C4-2B (cell line): Measurements from ENCODE around the gene OR2M2.

Experiments
- H3K27ac ChIP-seq: fragments of 450-650 bp; 2 replicates; pipeline ENCODE4 v1.5.1; 2017
- ZFX ChIP-seq: fragments of 450-650 bp; IDR thresholded peaks from 2 replicates; pipeline ENCODE4 v1.6.1; 2017
- TF ChIP-seq, protein P1 (sequence below): fragments of 450-650 bp; conservative IDR thresholded peaks from 2 replicates; pipeline ENCODE4 v1.5.1; 2017; ENCODE audit warnings: mild to moderate bottlenecking

OR2M2 gene

DNA sequence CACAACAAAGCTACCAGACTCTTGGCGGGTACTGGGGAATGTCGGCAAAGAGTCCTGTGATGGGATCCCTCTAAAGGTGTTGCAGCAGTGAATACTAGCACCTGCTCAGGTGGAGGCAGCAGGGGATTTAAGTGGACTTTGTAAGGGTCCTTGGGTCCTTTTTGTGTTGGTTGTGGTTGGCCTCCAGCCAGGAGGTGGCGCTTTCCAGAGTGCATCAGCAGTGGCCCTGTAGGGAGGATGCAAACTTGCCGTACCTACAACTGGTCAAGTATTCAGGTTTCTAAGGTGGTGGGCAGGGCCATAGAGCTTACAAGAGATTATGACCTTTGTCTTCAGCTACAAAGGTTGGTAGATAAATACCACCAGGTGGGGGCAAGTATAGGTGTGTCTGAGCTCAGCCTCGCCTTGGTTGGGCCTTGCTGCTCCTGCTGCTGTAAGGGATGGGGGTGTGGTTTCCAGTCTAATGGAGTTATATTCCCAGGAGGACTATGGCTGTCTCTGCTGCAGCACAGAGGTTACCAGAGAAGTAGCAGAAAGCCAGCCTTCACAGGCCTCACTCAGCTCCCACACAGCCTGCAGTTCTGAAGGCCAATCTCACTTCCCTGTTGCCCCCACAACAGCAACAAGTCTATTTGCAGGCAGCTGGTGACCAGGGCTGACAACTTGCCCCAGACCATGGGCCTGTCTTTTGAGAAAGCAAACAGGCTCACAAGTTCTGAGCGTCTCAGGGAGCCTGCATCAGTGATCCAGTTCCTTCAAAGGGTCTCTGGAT lies 22.4 kb upstream of the OR2M2 start:
- no peak for TF ChIP-seq ZFX
- TF ChIP-seq, protein P1, sequence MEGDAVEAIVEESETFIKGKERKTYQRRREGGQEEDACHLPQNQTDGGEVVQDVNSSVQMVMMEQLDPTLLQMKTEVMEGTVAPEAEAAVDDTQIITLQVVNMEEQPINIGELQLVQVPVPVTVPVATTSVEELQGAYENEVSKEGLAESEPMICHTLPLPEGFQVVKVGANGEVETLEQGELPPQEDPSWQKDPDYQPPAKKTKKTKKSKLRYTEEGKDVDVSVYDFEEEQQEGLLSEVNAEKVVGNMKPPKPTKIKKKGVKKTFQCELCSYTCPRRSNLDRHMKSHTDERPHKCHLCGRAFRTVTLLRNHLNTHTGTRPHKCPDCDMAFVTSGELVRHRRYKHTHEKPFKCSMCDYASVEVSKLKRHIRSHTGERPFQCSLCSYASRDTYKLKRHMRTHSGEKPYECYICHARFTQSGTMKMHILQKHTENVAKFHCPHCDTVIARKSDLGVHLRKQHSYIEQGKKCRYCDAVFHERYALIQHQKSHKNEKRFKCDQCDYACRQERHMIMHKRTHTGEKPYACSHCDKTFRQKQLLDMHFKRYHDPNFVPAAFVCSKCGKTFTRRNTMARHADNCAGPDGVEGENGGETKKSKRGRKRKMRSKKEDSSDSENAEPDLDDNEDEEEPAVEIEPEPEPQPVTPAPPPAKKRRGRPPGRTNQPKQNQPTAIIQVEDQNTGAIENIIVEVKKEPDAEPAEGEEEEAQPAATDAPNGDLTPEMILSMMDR, result no peak
- no peak overlapping the region for H3K27ac ChIP-seq

DNA sequence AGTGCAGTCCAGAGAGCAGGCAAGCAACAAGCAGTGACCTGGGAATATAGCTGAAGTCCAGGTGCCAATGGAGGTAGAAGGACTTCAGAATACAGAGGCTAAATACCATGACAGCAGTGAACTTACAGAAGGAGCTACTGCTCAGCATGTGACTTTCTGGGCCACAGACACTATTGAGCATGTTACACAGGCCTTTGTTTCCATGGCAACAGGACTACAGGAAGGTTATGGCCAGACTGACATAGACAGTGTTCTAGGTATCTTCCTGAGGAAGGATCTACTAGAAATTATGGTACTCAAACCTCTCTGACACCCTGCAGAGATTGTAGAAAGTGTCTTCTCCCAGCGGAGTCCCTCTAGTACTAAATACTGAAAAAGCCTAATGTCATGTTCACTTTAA lies 18.7 kb upstream of the OR2M2 start:
- no peak for TF ChIP-seq ZFX
- TF ChIP-seq, protein P1, result no peak
- no peak overlapping the region for H3K27ac ChIP-seq

DNA sequence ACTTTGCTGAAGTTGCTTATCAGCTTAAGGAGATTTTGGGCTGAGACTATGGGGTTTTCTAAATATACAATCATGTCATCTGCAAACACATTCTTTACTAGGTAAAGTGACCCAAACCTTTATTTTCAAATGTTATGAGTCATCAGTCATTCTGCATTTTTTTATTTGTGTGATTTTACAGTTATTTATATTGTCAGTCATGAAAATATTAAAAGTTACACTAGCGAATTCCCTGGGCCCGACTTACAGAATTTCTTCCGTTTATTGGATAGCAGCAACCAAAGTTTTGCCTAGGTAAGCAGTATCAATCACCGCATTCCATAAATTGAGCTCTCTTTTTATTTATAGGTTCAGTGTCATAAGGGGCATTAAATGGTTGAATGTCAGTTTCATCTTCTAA lies 15.9 kb upstream of the OR2M2 start:
- no peak for TF ChIP-seq ZFX
- TF ChIP-seq, protein P1, result no peak
- H3K27ac ChIP-seq, result no peak overlapping the region

DNA sequence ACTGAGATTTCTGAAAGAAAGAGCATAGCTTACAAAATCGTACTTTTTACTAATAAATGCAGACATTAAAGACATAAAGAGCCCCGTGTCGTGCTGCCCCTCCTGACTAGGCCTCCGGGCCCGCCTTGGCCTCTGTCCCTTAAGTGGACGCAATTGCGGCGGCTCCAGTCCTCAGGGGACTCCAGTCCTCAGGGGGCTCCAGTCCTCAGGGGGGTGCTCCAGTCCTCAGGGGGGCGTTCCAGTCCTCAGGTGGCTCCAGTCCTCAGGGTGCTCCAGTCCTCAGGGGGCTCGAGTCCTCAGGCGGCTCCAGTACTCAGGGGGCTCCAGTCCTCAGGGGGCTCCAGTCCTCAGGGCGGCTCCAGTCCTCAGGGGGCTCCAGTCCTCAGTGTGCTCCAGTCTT lies 10.6 kb upstream of the OR2M2 start:
- TF ChIP-seq, protein P1, result no peak
- TF ChIP-seq ZFX, result no peak
- H3K27ac ChIP-seq, result no peak overlapping the region

DNA sequence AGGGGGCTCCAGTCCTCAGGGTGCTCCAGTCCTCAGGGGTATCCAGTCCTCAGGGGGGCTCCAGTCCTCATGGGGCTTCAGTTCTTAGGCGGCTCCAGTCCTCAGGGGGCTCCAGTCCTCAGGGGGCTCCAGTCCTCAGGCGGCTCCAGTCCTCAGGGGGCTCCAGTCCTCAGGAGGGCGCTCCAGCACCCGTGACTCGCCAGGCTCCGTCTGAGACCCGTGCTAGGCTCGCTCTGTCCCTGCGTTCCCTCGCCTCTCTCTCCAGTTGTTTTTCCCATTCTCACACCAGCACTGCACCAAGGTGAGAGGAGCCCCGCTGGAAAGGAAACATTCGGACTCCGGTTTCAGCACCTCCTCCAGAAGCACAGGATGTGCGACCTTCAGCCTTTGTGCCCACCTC lies 9.4 kb upstream of the OR2M2 start:
- H3K27ac ChIP-seq, result no peak overlapping the region
- TF ChIP-seq, protein P1, result no peak
- no peak for TF ChIP-seq ZFX

DNA sequence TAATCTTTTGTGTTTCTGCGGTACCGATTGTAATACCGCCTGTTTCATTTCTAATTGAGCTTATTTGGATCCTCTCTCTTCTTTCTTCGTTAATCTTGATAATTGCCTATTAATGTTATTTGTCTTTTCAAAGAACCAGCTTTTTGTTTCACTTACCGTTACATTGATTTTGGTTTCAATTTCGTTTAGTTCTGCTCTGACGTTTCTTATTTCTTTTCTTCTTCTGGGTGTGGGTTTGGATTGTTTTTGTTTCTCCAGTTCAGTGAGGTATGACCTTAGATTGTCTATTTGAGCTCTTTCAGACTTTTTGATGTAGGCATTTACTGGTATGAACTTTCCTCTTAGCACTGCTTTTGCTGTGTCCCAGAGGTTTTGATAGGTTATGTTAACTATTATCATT lies 9.4 kb downstream of the OR2M2 start:
- TF ChIP-seq ZFX, result no peak
- TF ChIP-seq, protein P1, result no peak
- no peak overlapping the region for H3K27ac ChIP-seq

DNA sequence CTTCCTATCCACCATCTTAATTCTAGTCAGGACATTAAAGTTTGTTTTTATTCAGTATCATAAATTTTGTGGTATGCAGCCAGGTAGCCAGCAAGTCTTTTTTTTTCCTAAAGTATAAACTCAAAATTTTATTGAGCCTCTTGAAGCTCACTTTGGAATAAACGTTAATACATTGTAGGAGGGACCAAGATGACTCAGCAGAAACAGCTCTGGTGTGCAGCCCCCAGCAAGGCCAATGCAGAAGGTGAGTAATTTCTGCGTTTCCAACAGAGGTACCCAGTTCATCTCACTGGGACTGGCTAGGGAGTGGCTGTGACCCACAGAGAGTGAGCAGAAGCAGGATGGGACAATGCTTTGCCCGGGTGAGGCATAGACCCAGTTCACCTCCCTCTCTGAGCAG lies 12.7 kb downstream of the OR2M2 start:
- H3K27ac ChIP-seq, result no peak overlapping the region
- TF ChIP-seq ZFX, result no peak
- TF ChIP-seq, protein P1, result no peak
